ENCODE data around the gene PAQR5.
A peak's percentile ranks its signal among the peaks of the same experiment; 100 is the strongest.
"Not testable (repeated sequence)": the region's sequence is repeated elsewhere in the genome, so short reads cannot be mapped to it uniquely, and the experiment has no call there.

Gene PAQR5

DNA sequence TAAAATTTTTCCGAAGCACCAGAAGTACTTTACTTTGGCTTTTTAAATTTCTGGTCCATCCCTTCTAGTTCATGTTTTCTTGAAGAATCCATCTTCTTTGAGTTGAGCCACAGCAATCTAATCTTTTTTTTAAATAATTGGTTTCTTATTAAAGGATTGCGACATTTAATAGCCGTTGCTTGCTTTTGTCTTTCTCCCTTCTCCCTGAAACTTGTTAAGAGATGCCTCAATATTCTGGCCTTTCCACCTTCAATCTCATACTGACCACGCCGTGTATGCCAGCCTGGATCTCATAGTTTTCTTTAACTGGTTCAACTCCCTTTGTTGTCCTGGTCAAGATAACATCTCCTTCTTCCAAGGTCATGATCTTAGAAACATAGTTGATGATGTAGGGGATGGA is 135.5 kb downstream of the PAQR5 start:
- DNase-seq, result no peak

DNA sequence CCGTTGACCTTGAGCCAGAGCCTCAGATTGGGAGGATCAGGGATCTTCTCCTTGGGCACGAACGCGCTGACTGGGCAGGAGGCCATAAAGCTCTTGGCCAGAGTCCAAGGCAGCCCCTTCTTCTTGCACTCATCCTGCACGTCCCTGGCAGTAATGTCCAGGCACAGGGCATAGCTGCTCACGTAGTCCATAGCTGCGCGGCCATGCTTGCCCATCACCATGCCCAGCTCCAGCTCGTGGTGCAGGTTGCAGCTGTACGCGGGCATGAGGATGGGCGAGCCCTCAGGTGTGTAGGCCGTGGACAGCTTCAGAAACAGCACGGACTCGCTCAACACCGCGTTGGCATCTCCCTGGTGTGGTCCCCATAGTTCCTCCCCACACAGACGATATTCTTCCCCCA is 136.0 kb downstream of the PAQR5 start:
- DNase-seq, result no peak

DNA sequence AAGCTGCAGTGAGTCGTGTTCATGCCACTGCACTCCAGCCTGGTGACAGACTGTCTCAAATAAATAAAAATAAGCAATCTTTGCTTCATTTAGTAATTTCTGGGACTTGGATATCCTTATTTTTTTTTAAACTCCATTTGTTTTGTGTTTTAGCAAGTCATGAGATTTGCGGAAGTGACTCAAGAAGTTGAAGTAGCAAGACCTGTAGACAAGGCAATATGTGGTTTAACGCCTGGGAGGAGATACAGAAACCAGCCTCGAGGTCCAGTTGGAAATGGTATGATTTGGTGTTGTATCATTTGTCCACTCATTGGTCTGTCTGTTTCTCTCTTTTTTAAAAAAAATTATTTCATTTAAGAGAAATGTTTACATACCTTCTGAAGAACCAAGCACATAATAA is 137.3 kb downstream of the PAQR5 start:
- no peak for DNase-seq

DNA sequence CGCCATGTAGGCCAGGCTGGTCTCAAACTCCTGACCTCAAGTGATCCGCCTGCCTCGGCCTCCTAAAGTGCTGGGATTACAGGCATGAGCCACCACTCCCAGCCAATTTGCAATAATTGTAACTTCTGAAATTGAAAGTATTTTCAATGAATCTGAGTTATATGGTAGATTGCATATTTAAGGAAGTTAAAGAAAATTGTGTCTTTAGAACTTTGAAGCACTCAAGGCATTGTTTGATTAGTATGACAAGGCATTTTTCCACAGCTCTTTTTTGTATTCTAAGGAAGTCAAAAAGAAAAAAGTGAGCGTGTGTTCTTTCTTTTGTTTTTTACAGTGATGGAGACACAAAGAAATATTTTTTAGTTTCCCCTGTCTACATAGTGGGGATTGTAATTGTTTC is 138.2 kb downstream of the PAQR5 start:
- no peak for DNase-seq

DNA sequence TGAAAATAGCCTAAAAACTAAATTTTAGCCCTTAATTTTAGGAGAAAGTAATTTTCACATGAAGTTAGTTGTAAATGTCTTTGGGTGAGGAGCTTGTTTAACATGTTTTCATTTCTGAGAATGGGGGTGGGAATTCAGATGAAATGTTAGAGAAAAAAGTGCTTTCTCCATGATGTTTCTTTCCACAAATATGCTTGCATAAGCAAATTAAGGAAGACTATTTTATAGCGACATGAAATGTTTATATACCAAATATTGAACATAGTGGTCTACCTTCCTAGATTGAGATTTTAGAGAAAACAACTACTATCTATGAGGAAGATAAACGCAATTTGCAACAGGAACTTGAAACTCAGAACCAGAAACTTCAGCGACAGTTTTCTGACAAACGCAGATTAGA is 140.9 kb downstream of the PAQR5 start:
- DNase-seq, result no peak

DNA sequence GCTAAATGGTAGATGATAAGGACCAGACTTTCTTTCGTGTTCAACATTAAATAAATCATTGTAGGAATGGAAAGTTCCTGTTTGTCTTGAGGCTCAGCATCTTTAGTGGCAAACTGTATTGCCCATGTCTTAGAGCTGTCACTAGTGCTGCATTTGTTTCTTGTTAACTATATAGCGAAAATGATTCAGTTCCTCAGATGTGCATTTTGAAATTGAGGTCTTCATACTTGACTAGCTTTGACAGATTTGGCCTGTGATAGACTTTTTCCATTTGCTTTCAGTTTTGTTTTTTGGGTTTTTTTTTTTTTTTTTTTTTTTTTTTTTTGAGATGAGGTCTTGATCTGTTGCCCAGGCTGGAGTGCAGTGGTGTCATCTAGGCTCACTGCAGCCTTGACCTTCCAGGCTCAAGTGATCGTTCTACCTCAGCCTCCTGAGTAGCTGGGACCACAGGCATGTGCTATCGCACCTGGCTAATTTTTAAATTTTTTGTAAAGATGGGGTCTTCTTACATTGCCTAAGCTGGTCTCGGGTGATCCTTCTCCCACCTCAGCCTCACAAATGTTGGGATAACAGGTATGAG is 144.4 kb downstream of the PAQR5 start:
- DNase-seq, result no peak

DNA sequence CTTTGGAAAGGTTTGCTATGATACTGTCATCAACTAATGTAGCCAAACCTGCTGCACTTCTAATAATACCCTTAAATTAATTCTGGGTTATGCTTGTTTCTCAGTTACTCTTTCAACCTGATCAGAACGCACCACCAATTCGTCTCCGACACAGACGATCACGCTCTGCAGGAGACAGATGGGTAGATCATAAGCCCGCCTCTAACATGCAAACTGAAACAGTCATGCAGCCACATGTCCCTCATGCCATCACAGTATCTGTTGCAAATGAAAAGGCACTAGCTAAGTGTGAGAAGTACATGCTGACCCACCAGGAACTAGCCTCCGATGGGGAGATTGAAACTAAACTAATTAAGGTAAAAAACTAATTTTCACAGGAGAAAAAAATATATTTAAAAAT is 146.0 kb downstream of the PAQR5 start:
- DNase-seq, result peak; percentile 14

DNA sequence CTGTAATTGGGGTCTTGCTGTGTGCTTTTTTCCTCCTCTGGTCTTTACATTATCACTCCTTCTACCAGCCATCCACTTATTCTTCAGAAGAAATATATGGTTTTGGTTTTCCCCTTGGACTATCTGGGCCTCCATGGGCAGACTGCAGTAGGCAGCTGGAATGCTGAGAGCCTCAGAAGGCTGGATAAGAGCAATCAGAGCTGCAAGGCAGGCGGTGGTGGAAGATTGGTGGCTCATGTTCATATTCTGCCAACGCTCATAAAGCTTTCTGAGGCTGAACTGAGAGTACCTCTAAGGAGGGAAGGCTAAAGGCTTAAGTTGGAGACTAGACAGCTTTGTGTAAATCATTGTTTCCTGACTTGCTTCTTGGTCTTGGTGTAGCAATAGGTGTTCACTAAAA is 148.2 kb downstream of the PAQR5 start:
- DNase-seq, result no peak

DNA sequence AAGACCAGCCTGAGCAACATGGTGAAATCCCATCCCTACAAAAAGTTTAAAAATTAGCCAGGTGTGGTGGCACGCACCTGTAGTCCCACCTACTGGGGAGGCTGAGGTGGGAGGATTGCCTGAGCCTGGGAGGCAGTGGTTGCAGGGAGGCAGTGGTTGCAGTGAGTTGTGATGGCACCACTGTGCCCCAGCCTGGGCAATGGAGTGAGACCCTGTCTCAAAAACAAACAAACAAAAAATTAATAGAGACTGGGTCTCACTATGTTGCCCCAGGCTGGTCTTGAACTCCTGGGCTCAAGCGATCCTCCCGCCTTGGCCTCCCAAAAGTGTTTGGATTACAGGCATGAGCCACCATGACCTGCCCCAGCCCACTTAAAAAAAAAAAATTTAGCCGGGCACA is 151.5 kb downstream of the PAQR5 start:
- DNase-seq, result not testable (repeated sequence)

DNA sequence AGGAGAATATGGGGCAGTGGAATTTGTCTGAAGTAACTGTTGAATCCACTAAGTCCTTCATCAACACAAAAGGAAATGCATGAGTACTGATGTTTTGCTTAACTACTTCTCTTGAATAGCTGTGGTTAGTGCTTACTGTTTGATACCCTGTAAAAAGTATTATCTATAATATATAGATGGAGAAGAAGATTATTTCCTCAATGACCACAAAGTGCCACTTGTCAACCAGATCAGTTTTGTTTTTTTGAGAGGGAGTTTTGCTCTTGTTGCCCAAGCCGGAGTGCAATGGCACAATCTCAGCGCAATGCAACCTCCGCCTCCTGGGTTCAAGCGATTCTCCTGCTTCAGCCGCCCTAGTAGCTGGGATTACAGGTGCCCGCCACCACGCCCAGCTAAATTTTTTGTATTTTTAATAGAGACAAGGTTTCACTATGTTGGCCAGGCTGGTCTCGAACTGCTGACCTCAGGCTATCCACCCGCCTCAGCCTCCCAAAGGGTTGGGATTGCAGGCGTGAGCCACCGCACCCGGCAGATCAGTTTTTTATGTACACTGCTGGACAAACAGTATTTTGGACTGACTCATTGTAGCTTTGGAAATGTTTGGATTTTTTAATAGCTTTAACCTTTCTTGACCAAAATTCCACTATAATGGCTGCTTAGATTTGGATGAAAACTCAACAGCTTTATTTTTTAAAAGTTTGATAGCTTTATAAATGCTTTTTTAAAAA is 152.4 kb downstream of the PAQR5 start:
- no peak for DNase-seq

DNA sequence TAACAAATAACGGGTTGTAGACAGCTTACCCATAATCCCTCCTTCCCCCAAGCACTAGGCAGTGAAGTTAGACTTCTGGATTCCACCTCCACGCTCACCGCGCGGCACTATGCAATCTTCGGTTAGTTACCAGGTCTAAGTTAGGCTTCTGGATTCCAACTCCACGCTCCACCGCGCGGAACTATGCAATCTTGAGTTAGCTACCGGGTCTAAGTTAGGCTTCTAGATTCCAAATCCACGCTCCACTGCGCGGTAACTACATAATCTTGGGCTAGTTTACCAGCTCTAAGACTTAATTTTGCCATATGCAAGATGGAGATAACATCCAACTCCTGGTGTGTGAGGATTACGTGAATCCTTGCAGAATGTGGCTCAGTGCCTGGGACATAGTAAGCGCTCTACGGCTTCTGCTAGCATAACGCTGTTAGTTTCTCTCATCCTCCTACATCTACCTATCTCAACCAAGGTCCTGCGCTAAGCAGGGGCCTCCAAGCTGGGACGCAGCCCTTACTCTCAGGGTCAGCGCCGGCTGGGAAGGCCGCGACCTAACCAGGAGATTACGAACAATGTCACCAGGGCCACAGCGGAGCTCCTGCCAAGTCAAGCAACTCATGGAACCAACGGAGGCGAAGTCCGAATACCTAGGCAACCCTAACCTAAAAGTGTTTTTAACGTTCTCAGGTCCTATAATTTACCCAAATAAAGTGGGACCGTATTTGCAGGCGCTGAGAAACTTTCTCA is 153.4 kb downstream of the PAQR5 start:
- no peak for DNase-seq

DNA sequence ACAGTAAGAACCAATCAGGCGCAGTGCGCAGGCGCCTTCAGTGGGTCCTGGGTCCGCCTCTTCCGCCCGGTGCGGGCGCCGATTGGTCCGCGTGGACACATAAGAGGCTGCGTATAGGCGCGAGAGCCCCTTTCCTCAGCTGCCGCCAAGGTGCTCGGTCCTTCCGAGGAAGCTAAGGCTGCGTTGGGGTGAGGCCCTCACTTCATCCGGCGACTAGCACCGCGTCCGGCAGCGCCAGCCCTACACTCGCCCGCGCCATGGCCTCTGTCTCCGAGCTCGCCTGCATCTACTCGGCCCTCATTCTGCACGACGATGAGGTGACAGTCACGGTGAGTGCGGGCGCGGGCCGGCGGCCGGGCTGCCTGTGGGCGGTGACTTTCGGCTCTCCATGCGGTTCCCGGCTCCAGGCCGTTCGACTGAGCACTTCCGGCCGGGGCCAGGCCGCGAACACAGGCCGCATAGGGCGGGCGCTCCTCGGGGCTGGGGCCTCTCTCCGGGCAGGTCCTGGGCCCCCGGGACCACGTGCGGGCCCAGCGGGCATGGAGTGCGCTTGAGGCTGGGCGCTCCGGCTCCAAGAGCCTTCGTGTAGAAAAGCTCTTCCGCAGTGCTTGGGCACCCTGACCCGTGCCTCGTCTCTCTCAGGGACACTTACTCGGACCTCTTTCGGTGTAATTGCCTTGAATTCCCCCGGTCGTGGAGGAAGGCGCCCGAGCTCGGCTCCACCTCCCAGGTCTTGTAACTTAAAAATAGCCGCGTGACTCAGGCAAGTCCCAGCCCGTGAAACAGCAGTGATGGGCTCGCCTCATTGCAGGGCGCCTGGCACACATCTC is 154.2 kb downstream of the PAQR5 start, which contains the start of gene RPLP1:
RPLP1 (plus strand) TSS at position 127 of the 830 bp plus-strand sequence; CDS start at position 258, 131 bp downstream.
- peak; percentile 84 for DNase-seq

DNA sequence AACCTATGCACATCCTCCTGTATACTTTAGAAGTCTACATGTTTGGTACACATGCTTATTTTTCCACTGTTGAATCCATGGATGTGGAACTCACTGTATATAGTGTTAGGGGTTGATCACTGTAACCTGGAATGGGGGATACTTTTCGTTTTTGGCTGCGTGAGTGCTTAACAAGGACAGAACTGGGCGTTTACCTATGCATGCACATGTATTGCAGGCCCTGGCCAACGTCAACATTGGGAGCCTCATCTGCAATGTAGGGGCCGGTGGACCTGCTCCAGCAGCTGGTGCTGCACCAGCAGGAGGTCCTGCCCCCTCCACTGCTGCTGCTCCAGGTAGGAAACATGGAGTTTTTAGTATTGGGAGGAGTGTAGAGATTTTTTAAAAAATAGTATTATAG is 156.2 kb downstream of the PAQR5 start:
- DNase-seq, result no peak

DNA sequence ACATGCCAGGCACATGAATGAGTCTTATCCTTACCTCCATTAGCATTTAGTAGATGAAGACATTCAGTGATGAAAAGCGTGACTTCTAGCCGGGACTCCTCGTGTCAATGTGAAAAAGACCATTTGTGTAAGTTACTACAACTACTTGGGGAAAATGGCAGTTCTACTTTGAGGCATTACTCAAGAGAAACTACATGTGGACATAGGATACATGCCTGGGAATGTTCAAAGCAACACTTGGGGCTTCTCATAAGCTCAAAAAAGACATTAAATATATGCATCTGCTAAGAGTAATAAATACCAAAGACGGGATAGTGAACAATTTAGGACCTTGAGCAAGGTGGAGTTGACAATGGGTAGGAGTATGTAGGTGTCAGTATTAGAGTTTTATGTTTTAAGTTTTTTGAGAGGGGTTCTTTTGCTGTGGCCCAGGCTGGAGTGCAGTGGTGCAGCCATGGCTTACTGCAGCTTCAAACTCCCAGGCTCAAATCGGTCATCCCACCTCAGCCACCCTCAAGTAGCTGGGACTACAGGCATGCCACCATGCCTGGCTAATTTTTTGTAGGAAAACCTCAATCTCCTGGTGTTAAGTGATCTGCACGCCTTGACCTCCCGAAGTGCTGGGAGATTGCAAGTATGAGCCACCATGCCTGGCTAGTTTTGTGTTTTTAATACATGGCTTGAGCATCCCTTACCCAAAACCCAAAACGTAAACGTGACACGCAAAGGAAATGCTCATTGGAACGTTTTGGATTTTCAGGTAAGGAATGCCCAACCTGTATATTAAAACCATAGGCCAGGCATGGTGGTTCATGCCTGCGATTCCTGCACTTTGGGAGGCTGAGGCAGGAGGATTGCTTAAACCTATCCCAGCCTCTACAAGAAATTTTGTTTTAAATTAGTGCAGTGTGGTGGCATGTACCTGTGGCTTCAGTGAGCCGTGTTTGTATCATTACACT is 157.8 kb downstream of the PAQR5 start:
- no peak for DNase-seq
